ENCODE measurements around the gene PNPLA2. TPM values are rescaled to one million over a fixed set of nuclear protein-coding genes. Genes with fewer than 3 reads are reported as not detected.

Gene PNPLA2
- total and polyA plus RNA-seq, 4 experiments from 2014 or later = 12.2 to 201 (median 118) TPM

GRCh38 chr11:847876-848275, 29.2 kb downstream of the PNPLA2 start:
- Mint-ChIP-seq H3K4me1 (peaks cover 2 to 21% (median 8%) of the 10 kb centered on the region in 4 donors), H3K9me3 (no peaks in the 10 kb centered on the region), H3K27ac (no peak overlapping the region), H3K4me3 (peak overlapping the region in 1 of 8 donors; percentile 25), H3K36me3 (peaks cover 0 to 1% of the 10 kb centered on the region in 2 donors), H3K27me3 (peaks cover 4% of the 10 kb centered on the region in 2 donors)
- ChIA-PET CTCF (ENCODE audit: partially characterized antibody) (interaction anchor here (1.0 to 4.1 kb wide), 6 partner anchors 10 to 207 kb away, joined by 3 to 35 read pairs (median 3); partner anchors contain the start of gene RPLP2), POLR2A (ENCODE audit: partially characterized antibody) (interaction anchor here (0.6 to 1.4 kb wide), 5 partner anchors 62 to 203 kb away, joined by 3 to 6 read pairs (median 3); partner anchors contain the start of gene AP2A2)
- peaks cover 22% of the 10 kb centered on the region for H3K4me1 ChIP-seq (ENCODE audit: insufficient read depth, low read length)
- H3K27ac ChIP-seq (ENCODE audit: low read depth, low read length) = no peak overlapping the region
- no peaks in the 10 kb centered on the region for H3K36me3 ChIP-seq (ENCODE audit: insufficient read depth, low read length)
- no peaks in the 10 kb centered on the region for H3K9me3 ChIP-seq (ENCODE audit: control insufficient read depth in 1 of 2, low read length in 2 of 2)
- DNase-seq = no peak
- peaks cover 10% of the 10 kb centered on the region for H3K27me3 ChIP-seq (ENCODE audit: insufficient read depth, low read length)
- no peak overlapping the region for H3K4me3 ChIP-seq (ENCODE audit: low read length in 2 of 2)
- intact Hi-C loops (cut with micrococcal nuclease) = no loop called here

- peak overlapping the region in 7 of 8 donors; percentile 26 to 77 (median 62) for H3K4me3 Mint-ChIP-seq
- CTCF ChIA-PET (ENCODE audit: partially characterized antibody) = interaction anchor here (1.0 to 4.1 kb wide), 5 partner anchors 17 to 206 kb away, joined by 3 to 35 read pairs (median 3); partner anchors contain the start of gene RPLP2
These were observed 29.7 kb downstream of the PNPLA2 start for GRCh38 chr11:848380-848931.

GRCh38 chr11:849104-849824, 30.6 kb downstream of the PNPLA2 start:
- peaks cover 2 to 14% (median 6%) of the 10 kb centered on the region in 4 donors for H3K4me1 Mint-ChIP-seq
- H3K27ac ChIP-seq (ENCODE audit: low read depth, low read length) = no peak overlapping the region
- ChIA-PET CTCF (ENCODE audit: partially characterized antibody) (interaction anchor here (1.0 to 4.1 kb wide), 5 partner anchors 17 to 205 kb away, joined by 3 to 35 read pairs (median 3); partner anchors contain the start of gene RPLP2), POLR2A (ENCODE audit: partially characterized antibody) (interaction anchor here (1.0 kb wide), 2 partner anchors 61 to 202 kb away, joined by 3 to 6 read pairs; no protein-coding TSS in a partner anchor)
- no peaks in the 10 kb centered on the region for H3K9me3 Mint-ChIP-seq
- peaks cover 4% of the 10 kb centered on the region in 2 donors for H3K27me3 Mint-ChIP-seq
- H3K36me3 ChIP-seq (ENCODE audit: insufficient read depth, low read length) = no peaks in the 10 kb centered on the region
- H3K27me3 ChIP-seq (ENCODE audit: insufficient read depth, low read length) = peaks cover 10% of the 10 kb centered on the region
- DNase-seq = no peak
- peak overlapping the region in 1 of 2 donors; percentile 24 for H3K4me3 ChIP-seq (ENCODE audit: low read length in 2 of 2)
- H3K36me3 Mint-ChIP-seq = no peaks in the 10 kb centered on the region
- H3K4me3 Mint-ChIP-seq = peak overlapping the region; percentile 61 to 79 (median 73)
- no peak overlapping the region for H3K27ac Mint-ChIP-seq
- intact Hi-C loops (cut with micrococcal nuclease) = no loop called here
- H3K9me3 ChIP-seq (ENCODE audit: control insufficient read depth in 1 of 2, low read length in 2 of 2) = no peaks in the 10 kb centered on the region
- H3K4me1 ChIP-seq (ENCODE audit: insufficient read depth, low read length) = peaks cover 10% of the 10 kb centered on the region

More at GRCh38 chr11:848380-848931, 29.7 kb downstream of the PNPLA2 start:
- peak overlapping the region in 1 of 7 donors; percentile 16 for H3K27ac Mint-ChIP-seq
- no peaks in the 10 kb centered on the region for H3K36me3 ChIP-seq (ENCODE audit: insufficient read depth, low read length)
- H3K36me3 Mint-ChIP-seq = peaks cover 0 to 1% of the 10 kb centered on the region in 2 donors
- H3K9me3 Mint-ChIP-seq = no peaks in the 10 kb centered on the region
- DNase-seq = peak; percentile 59 to 70 (median 62)
- POLR2A ChIA-PET (ENCODE audit: partially characterized antibody) = interaction anchor here (0.6 to 1.4 kb wide), 5 partner anchors 62 to 202 kb away, joined by 3 to 6 read pairs (median 3); partner anchors contain the start of gene AP2A2
- H3K27me3 Mint-ChIP-seq = peaks cover 4% of the 10 kb centered on the region in 2 donors
- H3K27ac ChIP-seq (ENCODE audit: low read depth, low read length) = no peak overlapping the region
- H3K9me3 ChIP-seq (ENCODE audit: control insufficient read depth in 1 of 2, low read length in 2 of 2) = no peaks in the 10 kb centered on the region
- intact Hi-C loops (cut with micrococcal nuclease) = no loop called here
- H3K4me3 ChIP-seq (ENCODE audit: low read length in 2 of 2) = no peak overlapping the region
- H3K4me1 Mint-ChIP-seq = peaks cover 2 to 19% (median 8%) of the 10 kb centered on the region in 4 donors
- H3K27me3 ChIP-seq (ENCODE audit: insufficient read depth, low read length) = peaks cover 10% of the 10 kb centered on the region
- peaks cover 17% of the 10 kb centered on the region for H3K4me1 ChIP-seq (ENCODE audit: insufficient read depth, low read length)

GRCh38 chr11:849951-850774, 31.4 kb downstream of the PNPLA2 start:
- no peaks in the 10 kb centered on the region for H3K9me3 Mint-ChIP-seq
- Histone ChIP-seq H3K27ac (ENCODE audit: low read depth, low read length) (no peak overlapping the region), H3K4me3 (ENCODE audit: low read length in 2 of 2) (no peak overlapping the region), H3K9me3 (ENCODE audit: control insufficient read depth in 1 of 2, low read length in 2 of 2) (no peaks in the 10 kb centered on the region), H3K36me3 (ENCODE audit: insufficient read depth, low read length) (no peaks in the 10 kb centered on the region), H3K4me1 (ENCODE audit: insufficient read depth, low read length) (peaks cover 10% of the 10 kb centered on the region), H3K27me3 (ENCODE audit: insufficient read depth, low read length) (peaks cover 10% of the 10 kb centered on the region)
- no peak overlapping the region for H3K27ac Mint-ChIP-seq
- DNase-seq = no peak
- H3K27me3 Mint-ChIP-seq = peaks cover 4% of the 10 kb centered on the region in 2 donors
- intact Hi-C loops (cut with micrococcal nuclease) = no loop called here
- no peaks in the 10 kb centered on the region for H3K36me3 Mint-ChIP-seq
- CTCF ChIA-PET (ENCODE audit: partially characterized antibody) = interaction anchor here (4.1 kb wide), 1 partner anchor 200 kb away, joined by 35 read pairs; no protein-coding TSS in a partner anchor
- peak overlapping the region in 6 of 8 donors; percentile 48 to 77 (median 58) for H3K4me3 Mint-ChIP-seq
- POLR2A ChIA-PET (ENCODE audit: partially characterized antibody) = no interaction called here
- H3K4me1 Mint-ChIP-seq = peaks cover 2 to 9% (median 4%) of the 10 kb centered on the region in 4 donors

GRCh38 chr11:850775-851763, 32.4 kb downstream of the PNPLA2 start:
- H3K9me3 ChIP-seq (ENCODE audit: control insufficient read depth in 1 of 2, low read length in 2 of 2) = no peaks in the 10 kb centered on the region
- Mint-ChIP-seq H3K4me3 (peak overlapping the region in 3 of 8 donors; percentile 32 to 70 (median 42)), H3K27ac (peak overlapping the region in 1 of 7 donors; percentile 35), H3K27me3 (peaks cover 4% of the 10 kb centered on the region in 2 donors), H3K9me3 (no peaks in the 10 kb centered on the region), H3K36me3 (no peaks in the 10 kb centered on the region), H3K4me1 (peaks cover 2 to 9% (median 3%) of the 10 kb centered on the region in 4 donors)
- POLR2A ChIA-PET (ENCODE audit: partially characterized antibody) = no interaction called here
- peaks cover 10% of the 10 kb centered on the region for H3K27me3 ChIP-seq (ENCODE audit: insufficient read depth, low read length)
- intact Hi-C loops (cut with micrococcal nuclease) = no loop called here
- no peaks in the 10 kb centered on the region for H3K36me3 ChIP-seq (ENCODE audit: insufficient read depth, low read length)
- no peak overlapping the region for H3K27ac ChIP-seq (ENCODE audit: low read depth, low read length)
- no peak overlapping the region for H3K4me3 ChIP-seq (ENCODE audit: low read length in 2 of 2)
- peak in 1 of 5 donors; percentile 26 for DNase-seq
- peaks cover 10% of the 10 kb centered on the region for H3K4me1 ChIP-seq (ENCODE audit: insufficient read depth, low read length)
- CTCF ChIA-PET (ENCODE audit: partially characterized antibody) = no interaction called here

GRCh38 chr11:852762-853161, 34.0 kb downstream of the PNPLA2 start:
- peaks cover 2 to 4% of the 10 kb centered on the region in 2 donors for H3K27me3 Mint-ChIP-seq
- Histone ChIP-seq H3K9me3 (ENCODE audit: control insufficient read depth in 1 of 2, low read length in 2 of 2) (no peaks in the 10 kb centered on the region), H3K27ac (ENCODE audit: low read depth, low read length) (no peak overlapping the region), H3K4me3 (ENCODE audit: low read length in 2 of 2) (no peak overlapping the region), H3K4me1 (ENCODE audit: insufficient read depth, low read length) (peaks cover 10% of the 10 kb centered on the region), H3K36me3 (ENCODE audit: insufficient read depth, low read length) (no peaks in the 10 kb centered on the region), H3K27me3 (ENCODE audit: insufficient read depth, low read length) (peaks cover 10% of the 10 kb centered on the region)
- CTCF ChIA-PET (ENCODE audit: partially characterized antibody) = no interaction called here
- no peak overlapping the region for H3K27ac Mint-ChIP-seq
- no peaks in the 10 kb centered on the region for H3K9me3 Mint-ChIP-seq
- DNase-seq = no peak
- POLR2A ChIA-PET (ENCODE audit: partially characterized antibody) = no interaction called here
- H3K36me3 Mint-ChIP-seq = no peaks in the 10 kb centered on the region
- peaks cover 2 to 9% (median 7%) of the 10 kb centered on the region in 4 donors for H3K4me1 Mint-ChIP-seq
- intact Hi-C loops (cut with micrococcal nuclease) = no loop called here
- no peak overlapping the region for H3K4me3 Mint-ChIP-seq

All from CD4-positive, alpha-beta memory T cell (primary cell).